NOMO-1 (cell line): Measurements from ENCODE around the gene SLC23A1.
"Not testable (repeated sequence)": the region's sequence is repeated elsewhere in the genome, so short reads cannot be mapped to it uniquely, and the experiment has no call there.

Source experiments
- DNase-seq, 2 experiments: peaks; one replicate each; lab custom pipeline; 2025; ENCODE audit not compliant: unreplicated experiment in 2 of 2; lab: John Stamatoyannopoulos, UW

The SLC23A1 gene

GRCh38 chr5:139390639-139391569 is 7.8 kb upstream of the SLC23A1 start:
- DNase-seq = no peak

GRCh38 chr5:139389701-139390638 is 6.9 kb upstream of the SLC23A1 start, which contains the start of gene MZB1:
MZB1 (minus strand) TSS chr5:139389913; CDS start chr5:139389856, 57 bp downstream.
- no peak for DNase-seq

DNA sequence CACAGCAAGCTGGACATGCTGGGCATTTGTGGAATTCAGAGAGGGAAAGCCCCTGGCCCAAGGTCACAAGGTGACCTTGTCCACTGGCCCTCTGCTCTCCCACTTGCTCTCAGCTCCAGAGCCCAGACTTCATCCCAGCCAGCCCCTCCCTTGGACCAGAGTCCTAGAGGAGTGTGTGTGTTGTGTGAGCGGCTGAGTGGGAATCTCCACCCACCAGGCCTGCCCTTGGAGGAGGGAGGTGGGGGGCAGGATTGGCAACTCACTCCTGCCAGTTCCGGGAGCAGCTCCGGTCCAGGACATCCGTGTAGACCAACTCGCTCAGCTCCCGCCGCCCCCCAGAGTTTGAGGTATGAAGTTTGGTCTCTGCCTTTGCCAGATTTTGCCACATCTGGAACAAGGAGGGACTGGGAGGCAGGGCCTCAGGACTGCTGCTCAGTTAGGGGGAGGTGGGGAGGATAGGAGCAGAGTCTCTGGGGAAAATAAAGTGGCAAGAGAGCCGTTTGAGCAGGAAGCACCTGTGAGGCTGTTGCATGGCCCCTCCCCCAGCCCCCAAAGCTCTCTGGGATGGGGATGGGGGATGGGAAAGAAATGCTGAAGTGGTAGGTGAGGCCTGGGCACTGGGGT is 5.2 kb upstream of the SLC23A1 start:
- DNase-seq = no peak

DNA sequence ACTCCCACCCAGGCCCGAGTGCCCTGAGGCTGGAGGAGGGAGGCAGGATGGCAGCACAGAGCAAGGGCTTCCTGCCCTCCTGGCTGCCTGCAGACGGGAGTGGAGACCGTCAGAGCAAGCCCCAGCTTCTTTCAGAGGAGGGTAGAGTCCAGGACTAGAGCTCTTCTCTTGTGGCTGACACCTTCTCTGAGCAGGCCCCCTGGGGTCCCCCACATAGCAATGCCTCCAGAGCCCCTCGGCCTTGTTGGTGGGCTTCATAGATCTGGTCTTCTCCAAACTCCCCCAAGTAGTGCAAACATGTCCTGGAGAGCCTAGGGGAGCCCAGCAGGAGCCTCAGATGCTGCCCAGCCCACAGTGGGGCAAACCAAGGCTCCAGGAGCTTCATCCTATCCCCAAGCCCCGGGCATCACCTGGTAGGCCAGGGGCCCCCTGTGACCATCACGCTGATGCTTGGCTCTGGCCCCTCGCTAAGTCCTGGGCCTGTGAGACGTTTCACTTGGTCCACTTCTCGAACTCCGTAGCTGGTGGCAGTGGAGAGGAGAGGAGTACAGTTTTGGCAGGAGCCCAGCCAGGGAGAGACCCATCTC is 4.6 kb upstream of the SLC23A1 start:
- DNase-seq = no peak

DNA sequence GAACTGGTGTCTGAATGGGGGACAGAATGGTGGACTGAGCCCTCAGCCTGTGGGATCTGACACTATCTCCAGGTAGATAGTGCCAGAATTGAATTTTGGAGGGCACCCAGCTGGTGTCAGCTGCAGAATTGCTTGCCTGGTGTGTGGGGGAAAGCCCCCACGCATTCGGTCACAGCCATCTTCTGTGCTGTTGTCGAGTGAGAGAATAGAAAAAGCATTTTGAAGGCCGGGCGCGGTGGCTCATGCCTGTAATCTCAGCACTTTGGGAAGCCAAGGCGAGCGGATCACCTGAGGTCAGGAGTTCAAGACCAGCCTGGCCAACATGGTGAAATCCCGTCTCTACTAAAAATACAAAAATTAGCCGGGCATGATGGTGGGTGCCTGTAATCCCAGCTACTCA is 3.9 kb upstream of the SLC23A1 start:
- not testable (repeated sequence) for DNase-seq

DNA sequence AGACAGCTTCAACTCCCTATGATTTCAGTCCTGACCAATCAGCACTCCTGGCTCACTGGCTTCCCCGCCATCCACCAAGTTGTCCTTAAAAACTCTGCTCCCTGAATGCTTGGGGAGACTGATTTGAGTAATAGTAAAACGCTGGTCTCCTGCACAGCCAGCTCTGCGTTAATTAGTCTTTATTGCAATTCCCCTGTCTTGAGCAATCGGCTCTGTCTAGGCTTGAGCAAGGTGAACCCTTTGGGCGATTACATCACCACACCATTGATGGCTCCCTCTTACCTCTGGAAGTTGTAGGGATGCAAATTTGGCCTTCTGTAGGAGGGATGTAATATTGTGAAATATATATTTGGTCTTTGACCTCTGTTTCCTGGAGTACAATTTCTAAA is 2.9 kb upstream of the SLC23A1 start:
- peak; percentile 85 to 89 for DNase-seq

DNA sequence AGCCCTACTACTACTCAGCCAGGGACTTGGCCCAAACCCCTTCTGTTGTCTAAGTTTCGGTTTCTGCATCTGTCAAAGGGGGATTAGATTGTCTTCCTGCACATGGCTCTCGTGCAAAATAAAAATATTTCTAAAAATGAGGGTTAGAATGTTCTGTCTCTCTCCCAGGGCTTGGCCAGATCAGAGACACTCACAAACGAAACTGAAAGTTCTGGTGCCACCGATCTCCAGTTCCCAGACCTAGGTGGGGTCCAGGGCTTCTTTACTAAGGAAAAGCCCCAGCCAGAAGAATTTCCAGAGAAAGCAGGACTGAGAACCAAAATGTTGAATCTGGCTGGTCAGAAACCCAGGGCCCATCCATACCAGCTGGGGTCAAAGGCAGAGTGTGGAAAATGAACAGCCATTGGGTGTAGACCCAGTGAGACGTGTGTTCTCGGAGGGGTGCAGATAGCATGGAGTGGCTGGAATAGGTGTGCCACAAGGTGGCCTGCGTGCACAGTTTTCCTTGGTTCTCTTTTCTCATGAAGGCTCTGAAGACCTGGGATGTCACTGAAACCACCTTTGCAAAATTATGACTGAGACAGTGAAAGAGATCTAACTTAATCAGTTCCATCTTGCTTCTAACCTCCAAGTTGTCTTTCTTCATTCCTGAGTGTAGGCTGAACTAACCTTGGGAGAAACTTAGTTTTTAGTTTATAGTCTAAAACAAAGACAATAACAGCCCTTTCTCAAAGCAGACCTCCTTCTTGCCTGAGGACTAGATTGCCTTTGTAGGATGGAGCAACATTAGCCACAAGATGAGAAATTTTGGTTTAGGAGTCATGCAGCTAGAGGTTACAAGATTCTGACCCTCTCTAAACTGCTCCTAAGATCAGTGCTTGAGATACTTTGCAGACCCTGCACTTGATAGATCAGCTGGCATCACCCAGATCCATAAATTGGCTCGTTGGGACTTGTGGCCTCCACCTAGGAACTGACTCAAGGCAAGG is 2.3 kb upstream of the SLC23A1 start:
- DNase-seq = peak in 1 of 2 experiments; percentile 54

- no peak for DNase-seq
These were observed 1.5 kb upstream of the SLC23A1 start for GRCh38 chr5:139384591-139385051.

DNA sequence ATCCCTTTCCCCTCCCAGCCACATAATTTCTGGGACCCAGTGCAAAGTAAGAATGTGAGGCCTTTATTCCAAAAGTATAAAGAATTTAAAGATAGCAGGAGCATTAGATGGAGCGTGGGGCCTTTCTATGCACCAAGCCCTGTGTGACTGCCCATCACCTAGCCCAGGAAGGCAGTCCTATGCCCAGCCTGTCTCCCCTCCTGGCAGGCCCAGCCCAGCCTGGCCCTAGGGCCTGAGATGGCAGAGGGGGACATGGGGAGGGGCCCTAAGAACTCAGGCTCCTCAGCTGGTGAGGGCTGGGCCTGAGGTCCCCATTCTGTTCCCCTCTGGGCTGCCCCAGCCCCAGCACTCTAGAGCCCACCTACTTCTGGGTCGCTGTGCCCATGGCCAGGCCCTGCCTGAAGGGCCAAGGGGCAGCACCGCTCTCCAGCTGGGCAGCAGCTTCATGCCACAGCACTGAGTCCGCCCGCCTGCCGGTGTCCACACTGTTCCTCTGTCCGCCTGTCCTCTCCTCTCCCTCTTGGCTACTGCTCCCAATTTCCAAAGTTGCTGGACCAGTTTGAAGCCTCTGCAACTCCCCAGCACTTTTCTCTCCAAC is 995 bp upstream of the SLC23A1 start:
- DNase-seq = no peak

DNA sequence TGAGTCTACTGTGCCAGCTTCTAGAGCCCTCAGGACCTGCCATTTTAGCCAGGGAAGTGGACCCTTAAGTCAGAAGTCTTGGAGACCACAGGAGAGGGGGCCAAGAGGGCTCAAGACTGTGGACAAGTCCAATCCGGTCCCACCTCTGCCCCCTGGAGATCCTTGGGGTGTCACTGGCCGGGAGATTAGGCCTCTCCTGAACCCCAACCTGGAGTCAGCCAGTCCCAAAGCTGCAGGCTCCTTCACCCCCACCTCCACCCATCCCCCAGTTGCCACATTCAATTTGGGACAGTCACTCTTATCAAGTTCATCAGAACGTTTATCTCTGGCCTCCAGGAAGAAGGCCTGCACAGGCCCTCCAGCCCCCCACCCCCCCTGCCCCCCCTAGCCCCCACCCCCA is 290 bp downstream of the SLC23A1 start:
- no peak for DNase-seq

GRCh38 chr5:139381837-139382761 is 998 bp downstream of the SLC23A1 start:
- DNase-seq = no peak

DNA sequence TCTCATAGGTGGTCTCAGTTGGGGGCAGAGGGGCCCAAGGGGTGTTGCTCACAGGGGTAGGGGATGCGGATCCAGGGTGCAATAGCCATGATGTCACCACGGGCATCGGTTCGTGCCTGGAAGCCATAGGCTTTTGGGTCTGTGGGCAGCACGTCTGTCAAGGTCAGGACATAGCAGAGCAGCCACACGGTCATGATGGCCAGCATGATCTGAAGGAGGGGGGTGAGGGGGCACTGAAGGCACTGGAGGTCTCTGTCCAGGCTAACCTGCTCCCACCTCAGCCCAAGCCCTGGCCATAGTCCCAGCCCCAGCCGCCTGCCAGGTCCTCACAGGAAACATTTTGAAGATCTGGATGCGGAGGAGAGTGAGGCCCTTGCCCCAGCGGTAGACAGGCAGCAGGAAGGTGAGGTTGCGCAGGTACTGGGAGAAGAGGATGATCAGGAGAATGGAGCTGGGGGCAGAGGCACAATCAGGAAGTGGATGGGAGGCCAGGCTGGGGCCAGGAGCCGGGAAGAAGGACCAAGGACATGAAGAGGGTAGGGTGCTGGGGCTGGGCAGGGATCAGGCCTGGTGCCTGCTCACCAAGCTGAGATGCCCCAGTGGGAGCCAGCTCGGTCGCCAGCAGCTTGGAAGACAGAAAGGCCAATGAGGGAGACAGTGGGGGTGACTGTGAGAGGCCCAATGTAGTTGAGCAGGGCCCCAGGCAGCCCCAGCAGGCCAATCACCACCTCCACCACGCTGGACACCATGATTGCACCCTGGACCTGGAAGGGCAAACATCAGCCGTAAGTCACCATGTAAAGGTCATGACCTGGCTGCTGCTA is 3.3 kb downstream of the SLC23A1 start:
- no peak for DNase-seq

GRCh38 chr5:139378941-139379361 is 4.1 kb downstream of the SLC23A1 start:
- DNase-seq = no peak

- no peak for DNase-seq
These were observed 4.8 kb downstream of the SLC23A1 start for GRCh38 chr5:139378101-139378825.

- no peak for DNase-seq
These were observed 5.9 kb downstream of the SLC23A1 start for GRCh38 chr5:139377226-139377625.

- no peak for DNase-seq
These were observed 6.7 kb downstream of the SLC23A1 start for GRCh38 chr5:139376364-139376763.
